K562 (cell line): Measurements from ENCODE around the gene LAMTOR4. TPM values are rescaled to one million over a fixed set of nuclear protein-coding genes. Genes with fewer than 3 reads are reported as not detected.
A peak's percentile ranks its signal among the peaks of the same experiment; 100 is the strongest.

Source experiments
- ARID1B ChIP-seq: fragments of 450-650 bp; IDR thresholded peaks from 2 replicates; pipeline ENCODE4 v1.6.1; 2016; ENCODE audit warnings: antibody characterized with exemption, mild to moderate bottlenecking, inconsistent platforms
- ARID4B ChIP-seq: sonication (generic); formaldehyde crosslinking; IDR thresholded peaks from 2 replicates; pipeline ENCODE4 v1.8.0; 2022; ENCODE audit warnings: mild to moderate bottlenecking, missing genetic modification reagents
- BMI1 ChIP-seq: fragments of 150-350 bp; IDR thresholded peaks from 2 replicates; pipeline ENCODE4 v1.6.1; 2014; ENCODE audit warnings: low read length
- BRD4 ChIP-seq: fragments of 200-600 bp; sonication (generic); IDR thresholded peaks from 2 replicates; pipeline ENCODE4 v1.6.1; 2017; ENCODE audit warnings: inconsistent platforms
- CBFB ChIP-seq: sonication (generic); formaldehyde crosslinking; IDR thresholded peaks from 2 replicates; pipeline ENCODE4 v1.4.0; 2020; ENCODE audit warnings: mild to moderate bottlenecking, missing genetic modification reagents
- CBX1 ChIP-seq: sonication (generic); IDR thresholded peaks from 2 replicates; pipeline ENCODE4 v1.6.1; 2016; ENCODE audit warnings: antibody characterized with exemption, low read depth, mild to moderate bottlenecking
- ETS2 ChIP-seq: IDR thresholded peaks from 2 replicates; pipeline ENCODE4 v1.6.1; 2016; ENCODE audit warnings: borderline replicate concordance, missing genetic modification characterization, mild to moderate bottlenecking, moderate library complexity, missing compliant biosample characterization; ENCODE audit not compliant: poor library complexity, severe bottlenecking
- HMGN3 ChIP-seq: IDR thresholded peaks from 2 replicates; pipeline ENCODE4 v1.6.1; 2011; ENCODE audit warnings: borderline replicate concordance, low read depth, mild to moderate bottlenecking, mixed read lengths, low read length; ENCODE audit not compliant: insufficient read length; ENCODE audit errors: extremely low read depth
- HNRNPUL1 ChIP-seq: fragments of 200-400 bp; formaldehyde crosslinking; IDR thresholded peaks from 2 replicates; pipeline ENCODE4 v1.6.1; 2017; ENCODE audit warnings: low read length
- PHF8 ChIP-seq: fragments of 200-600 bp; sonication (generic); IDR thresholded peaks from 2 replicates; pipeline ENCODE4 v1.6.1; 2012; ENCODE audit warnings: mixed run types, mild to moderate bottlenecking, inconsistent platforms, low read length, moderate library complexity, borderline replicate concordance
- REST ChIP-seq, 2 experiments: fragments of 450-650 bp; formaldehyde crosslinking in 1 of 2; IDR thresholded peaks; 2 replicates each; pipeline versions ENCODE4 v1.4.0 to v1.6.1; 2014 to 2020; ENCODE audit warnings: mild to moderate bottlenecking in 2 of 2, borderline replicate concordance in 1 of 2, low read depth in 1 of 2
- SNAPC5 ChIP-seq: fragments of 250-450 bp; sonication (Bioruptor Pico); IDR thresholded peaks from 2 replicates; pipeline ENCODE4 v1.8.0; 2021; ENCODE audit warnings: moderate library complexity, mild to moderate bottlenecking, inconsistent platforms
- SOX6 ChIP-seq: fragments of 450-650 bp; IDR thresholded peaks from 2 replicates; pipeline ENCODE4 v1.6.1; 2014; ENCODE audit warnings: mild to moderate bottlenecking
- ZNF239 ChIP-seq: fragments of 250-450 bp; sonication (Bioruptor Pico); IDR thresholded peaks from 2 replicates; pipeline ENCODE4 v1.4.0; 2020; ENCODE audit warnings: mild to moderate bottlenecking
- ZNF589 ChIP-seq: fragments of 200-800 bp; sonication (Bioruptor generic); IDR thresholded peaks from 2 replicates; pipeline ENCODE4 v1.6.1; 2016; ENCODE audit warnings: low read depth, missing genetic modification characterization, missing compliant biosample characterization
- polyA plus RNA-seq, 8 experiments: library from polyadenylated mRNA; depleted of rRNA in 4 of 8; stranded (reverse) in 5 of 8; unstranded in 3 of 8; fragments of >200 nt; fragmentation: Nextera tagmentation in 2 of 8; fragmentation: Illumina TruSeq in 1 of 8; extraction: Ambion mirVana in 2 of 8; extraction: Trizol in 1 of 8; gene quantifications; 2 replicates each; pipeline versions ENCODE4 v1.2.1 to v1.2.3, GENCODE V29; 2011 to 2014; ENCODE audit warnings: inconsistent platforms in 1 of 8, missing spikeins in 1 of 8
- total RNA-seq, 7 experiments: library from RNA; depleted of rRNA in 6 of 7; stranded (reverse); fragments of >200 nt in 6 of 7; fragmentation: Illumina TruSeq in 2 of 7; extraction: Trizol in 2 of 7; gene quantifications; 2 replicates each; pipeline versions ENCODE4 v1.2.1 to v1.2.3, GENCODE V29; 2011 to 2021; ENCODE audit warnings: low replicate concordance in 1 of 7

Gene LAMTOR4
- total and polyA plus RNA-seq, 9 of the 15 experiments (the other 6 are each of a cell fraction or from before 2014, with no cell fraction given), result 79.6 to 314 (median 195) TPM

- TF ChIP-seq REST (IDR thresholded peaks at IDR 0.05; ENCODE audit: borderline replicate concordance), result no peak
- no peak for TF ChIP-seq REST (CRISPR knock-in tag; IDR thresholded peaks at IDR 0.05; ENCODE audit: low read depth)
- TF ChIP-seq ARID1B, result no peak
- 0 out of 2 replicates have a peak, but pooled peaks have one; percentile 43 for TF ChIP-seq CBFB (CRISPR knock-in tag)
- TF ChIP-seq ZNF239 (CRISPR knock-in tag), result no peak
- no peak for TF ChIP-seq HNRNPUL1
- no peak for TF ChIP-seq ETS2 (tag)
- TF ChIP-seq CBX1, result no peak
- TF ChIP-seq ZNF589, result no peak
- TF ChIP-seq SNAPC5 (CRISPR knock-in tag), result no peak
- TF ChIP-seq ARID4B, result no peak
- no peak for TF ChIP-seq PHF8
- TF ChIP-seq BRD4, result no peak
- no peak for TF ChIP-seq BMI1
- 0 out of 2 replicates have a peak, but pooled peaks have one; percentile 1 for TF ChIP-seq SOX6
- TF ChIP-seq HMGN3, result peak; percentile 12
Observed at GRCh38 chr7:100127866-100128636, 20.7 kb upstream of the LAMTOR4 start (continued).
